ENCODE results near the gene ARL8A.

The ARL8A gene

DNA sequence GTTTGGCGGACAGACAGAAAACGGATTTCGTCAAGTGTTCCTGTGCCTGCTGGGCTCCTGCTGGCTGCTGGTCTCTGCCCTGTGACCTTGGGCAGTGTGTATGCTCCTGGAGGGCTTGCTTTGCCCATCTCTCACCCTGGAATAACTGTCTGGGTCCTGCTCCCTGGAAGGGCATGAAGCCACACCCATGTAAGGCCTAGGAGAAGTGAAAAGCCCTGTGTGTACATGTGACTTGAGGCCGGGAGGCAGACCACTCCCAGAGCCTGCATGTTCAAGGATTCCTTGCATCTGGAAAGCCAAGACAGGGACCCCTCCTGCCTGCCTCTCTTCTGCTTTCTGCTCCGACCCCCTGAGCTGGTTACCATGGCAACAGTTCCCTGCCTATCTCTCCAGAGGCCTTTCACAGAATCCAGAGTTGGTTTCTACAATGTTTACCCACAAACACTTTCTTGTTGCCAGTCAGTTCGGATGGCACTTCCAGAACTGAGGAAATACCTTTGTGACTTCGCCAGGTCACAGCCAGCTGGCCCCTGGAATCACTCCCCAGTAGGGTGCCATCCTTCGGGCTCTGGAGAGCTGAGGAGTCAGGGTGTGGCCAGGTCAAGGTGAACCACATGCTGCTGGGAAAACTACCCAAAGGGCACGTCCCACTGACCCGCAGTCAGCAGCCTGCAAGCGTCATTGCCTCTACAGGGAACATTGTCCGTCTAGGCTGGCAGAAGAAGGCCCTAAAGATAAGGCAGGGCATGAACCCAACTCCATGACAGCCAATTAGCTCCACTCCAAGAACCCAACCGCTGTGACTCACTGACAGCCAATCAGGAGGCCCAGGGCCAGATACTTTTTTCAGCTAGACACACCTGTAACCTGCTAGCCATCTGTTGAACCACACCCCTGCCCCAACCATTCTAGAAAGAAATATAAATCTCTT, 36.5 kb downstream of the ARL8A start:
- DNase-seq: no peak

DNA sequence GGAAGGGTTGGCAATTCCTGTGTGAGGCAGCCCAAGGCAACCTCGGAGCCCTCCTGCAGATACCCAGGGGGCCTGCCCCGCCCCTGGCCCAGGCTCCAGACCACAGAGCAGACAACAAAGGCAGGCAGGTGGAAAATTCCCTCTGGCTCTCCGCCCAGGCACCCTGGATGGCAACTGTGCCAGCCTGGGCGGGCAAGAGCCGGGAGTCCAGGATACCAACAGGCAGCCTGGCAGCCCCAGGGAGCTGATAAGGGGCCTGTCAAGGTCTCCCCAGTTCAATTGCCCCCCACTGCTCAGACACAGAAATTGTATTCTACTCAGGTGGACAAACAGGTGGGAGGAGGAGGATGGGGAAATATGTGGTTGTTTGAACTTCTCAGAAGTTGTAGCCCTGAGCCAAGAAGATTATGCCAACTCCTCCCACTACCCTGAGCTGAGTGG, 37.2 kb downstream of the ARL8A start:
- no peak for DNase-seq

DNA sequence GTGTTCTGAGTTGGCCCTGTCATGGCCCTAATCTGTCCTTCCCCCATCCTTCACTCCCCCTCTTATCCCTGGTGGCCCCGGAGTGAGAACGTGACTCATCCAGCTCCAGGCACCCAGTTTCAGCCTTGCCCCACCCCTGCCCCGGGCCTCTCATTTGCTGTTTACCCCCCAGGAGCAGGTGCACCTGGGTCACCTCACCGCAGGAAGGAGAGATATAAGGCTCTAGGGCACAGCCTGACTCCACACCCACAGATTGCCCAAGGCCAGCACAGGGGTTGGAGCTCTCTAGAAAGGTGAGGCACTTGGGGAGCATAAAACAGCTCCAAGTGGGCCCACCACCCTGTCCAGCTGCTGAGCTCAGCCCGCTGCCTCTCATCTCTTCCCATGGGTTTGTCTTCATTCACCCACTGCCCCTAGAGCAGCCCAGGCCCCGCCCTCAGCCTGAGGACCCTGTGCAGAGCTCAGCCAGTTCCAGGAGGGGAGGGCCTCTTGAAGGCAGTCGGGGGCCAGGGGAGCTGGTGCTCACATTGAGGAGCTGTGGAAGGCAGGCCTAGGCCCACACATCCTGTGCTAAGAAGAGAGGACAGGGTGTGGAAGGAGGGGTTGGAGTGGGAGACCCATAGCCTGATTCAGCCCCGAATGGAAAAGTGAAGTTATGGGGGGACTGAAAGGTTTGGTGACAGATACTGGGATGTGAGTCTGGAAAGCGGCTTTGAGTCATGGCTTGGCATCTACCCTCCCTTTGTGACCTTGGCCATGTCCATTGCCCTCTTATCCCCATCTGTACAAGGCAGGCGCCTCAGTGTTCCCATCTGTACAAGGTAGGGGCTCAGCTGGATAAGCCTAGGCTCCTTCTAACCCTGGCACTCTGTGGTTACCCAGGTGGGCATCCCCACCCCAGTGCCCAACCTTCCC, 37.9 kb downstream of the ARL8A start:
- DNase-seq: no peak

DNA sequence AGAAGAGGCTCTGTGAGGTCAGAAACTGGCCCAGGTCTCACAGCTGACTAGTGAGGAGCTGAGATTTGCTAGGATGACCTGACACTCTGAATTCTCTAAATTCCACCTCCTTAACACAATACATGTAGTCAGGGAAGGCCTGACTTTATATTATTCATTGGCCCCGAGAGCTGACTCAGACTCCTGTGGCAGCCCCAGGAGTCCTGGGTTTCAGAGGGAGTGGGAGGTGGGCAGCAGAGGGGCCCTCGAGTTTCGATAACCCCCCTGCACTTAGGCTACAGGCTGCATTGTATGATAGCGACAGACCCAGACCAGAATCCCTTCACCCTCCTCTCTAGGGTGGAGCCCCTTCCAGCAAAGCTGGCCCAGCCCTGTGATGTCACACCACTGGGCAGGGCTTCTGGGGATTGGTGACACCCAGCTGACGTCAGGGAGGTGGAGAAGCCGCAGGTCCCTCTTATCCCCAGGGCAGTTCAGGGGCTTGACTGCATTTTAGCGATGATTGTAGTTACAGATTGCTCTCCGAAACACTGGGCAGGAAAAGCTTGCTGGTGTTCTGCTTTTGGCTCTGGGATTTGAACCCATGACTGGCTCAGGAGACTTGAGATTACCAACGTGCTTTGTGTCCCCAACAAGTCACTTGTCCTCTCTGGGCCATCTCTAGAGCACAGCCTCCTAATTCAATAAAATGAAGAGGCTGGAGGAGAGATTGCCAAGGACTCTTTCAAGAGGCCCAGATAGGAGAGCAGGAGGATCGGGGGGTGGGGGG, 38.8 kb downstream of the ARL8A start:
- no peak for DNase-seq

DNA sequence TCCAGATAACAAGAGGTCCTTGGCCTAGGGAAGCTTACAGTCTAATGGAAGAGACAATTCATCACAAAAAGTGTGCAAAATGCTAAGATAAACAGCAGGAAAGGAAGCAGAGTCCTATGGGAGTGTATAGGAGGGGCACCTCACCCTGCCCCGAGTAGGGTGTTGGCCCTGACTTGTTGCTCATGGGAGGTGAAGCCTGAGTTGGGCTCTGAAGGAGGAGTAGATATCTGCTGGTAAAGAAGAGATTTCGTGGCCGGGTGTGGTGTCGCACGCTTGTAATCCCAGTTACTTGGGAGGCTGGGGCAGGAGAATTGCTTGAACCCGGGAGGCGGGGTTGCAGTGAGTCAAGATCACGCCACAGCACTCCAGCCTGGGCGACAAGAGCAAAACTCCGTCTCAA, 40.5 kb downstream of the ARL8A start:
- no peak for DNase-seq

DNA sequence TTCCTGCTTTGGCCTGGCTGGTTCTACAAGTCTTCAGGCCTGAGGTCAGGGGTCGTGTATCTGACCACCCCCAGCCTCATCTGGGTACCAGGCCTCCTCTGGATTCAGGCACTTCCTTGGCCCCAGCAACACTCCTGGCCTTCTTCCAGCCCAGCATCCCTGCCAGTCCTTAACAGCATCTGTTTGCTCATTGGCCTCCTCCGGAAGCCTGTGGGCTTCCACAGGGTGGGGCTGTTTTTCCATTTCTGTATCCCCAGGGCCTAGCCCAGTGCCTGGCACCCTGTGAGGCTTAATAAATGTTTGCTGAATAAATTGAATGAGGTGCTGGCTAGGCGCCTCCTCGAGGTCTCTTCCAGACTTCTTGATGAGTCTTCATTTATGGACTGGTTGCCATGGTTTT, 43.4 kb downstream of the ARL8A start:
- no peak for DNase-seq

DNA sequence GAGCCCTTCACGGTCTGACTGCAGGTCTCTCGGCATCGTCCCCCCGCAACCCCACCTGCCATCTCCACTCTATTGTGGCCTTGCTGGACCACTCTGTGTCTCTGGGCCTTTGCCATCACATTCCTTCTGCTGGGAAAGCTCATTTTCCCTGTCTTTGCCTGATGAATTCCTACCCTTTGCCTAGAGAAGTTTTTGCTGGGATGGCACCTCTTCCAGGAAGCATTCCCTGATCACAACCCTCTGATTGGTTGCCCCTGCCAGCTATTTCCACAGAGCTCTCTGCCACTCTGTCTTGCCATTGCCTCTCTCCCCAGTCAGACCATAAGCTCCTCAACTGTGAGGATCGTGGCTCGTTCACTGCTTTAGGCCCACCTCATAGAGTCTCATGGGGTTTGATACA, 50.7 kb downstream of the ARL8A start:
- DNase-seq: no peak

DNA sequence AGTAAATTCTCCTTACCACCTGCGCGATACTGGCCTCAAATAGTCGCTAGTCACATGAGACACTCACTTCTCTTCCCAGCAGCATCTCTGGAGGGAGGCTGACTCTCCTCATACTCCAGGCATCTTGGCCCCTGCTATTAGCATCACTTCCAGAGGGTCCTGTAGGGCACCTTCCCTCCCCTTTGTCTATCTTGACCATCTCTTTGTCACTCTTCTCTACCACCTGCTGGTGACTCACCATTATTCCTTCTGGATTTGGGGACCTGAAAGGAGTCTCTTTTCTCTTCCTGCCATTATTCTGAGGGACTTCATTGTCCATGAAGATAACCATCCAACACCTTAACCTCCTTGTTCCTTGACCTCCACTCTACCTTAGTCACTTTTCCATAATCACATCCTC, 53.5 kb downstream of the ARL8A start:
- DNase-seq: no peak

DNA sequence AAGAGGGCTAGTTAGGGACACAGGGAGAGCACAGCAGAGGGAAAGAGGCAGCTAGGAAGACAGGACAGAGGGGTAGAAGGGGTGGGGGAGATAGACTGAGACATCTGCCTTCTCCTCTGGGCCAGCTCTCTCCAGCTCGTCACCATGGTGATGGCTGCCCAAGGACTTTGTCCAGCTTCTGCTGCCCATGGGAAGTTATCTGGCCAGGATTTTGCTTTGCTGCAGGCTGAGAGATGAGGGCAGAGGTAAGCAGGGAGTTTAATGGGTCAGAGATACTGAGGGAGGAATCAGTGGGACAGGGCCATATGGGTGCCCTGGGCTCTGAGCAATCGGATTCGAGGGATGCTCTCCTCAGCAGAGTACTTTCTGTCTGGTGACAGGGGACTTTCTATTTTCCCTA, 56.3 kb downstream of the ARL8A start:
- DNase-seq: no peak

DNA sequence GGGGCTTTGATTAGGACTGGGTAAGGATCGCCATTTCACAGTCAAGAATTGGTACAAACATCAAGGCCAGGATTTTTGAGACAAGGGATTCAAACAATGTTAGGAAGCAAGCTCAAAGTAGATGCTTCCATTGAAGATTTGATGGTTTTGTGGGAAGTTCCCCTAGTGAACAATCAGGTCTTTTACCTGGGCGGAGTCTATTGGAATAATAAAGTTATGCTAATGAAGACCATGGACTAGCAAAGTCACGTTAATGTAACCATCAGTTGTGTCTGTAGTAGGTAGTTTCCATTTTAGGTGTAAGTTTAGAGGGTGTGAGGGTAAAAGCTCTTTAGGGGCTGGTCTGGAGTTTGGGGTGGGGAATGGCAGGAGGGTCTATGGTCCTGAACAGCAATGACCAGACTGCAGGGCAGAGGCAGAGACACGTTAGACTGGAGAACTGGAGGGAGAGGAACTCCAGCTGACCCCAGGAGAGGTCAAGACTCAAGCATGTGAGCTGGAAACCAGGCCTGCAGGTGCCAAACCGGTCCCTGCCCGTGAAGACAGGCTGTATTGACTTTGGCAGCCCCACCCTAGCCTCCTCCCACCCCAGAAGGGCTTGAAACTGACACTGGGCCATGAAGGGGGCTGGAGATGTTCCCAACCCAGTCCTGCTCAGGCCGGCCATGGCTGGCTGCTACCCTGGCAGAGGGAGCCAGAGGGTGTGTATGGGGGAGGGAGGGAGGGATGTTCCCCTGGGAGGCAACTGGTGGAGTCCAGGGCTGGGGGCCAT, 57.8 kb downstream of the ARL8A start:
- no peak for DNase-seq

DNA sequence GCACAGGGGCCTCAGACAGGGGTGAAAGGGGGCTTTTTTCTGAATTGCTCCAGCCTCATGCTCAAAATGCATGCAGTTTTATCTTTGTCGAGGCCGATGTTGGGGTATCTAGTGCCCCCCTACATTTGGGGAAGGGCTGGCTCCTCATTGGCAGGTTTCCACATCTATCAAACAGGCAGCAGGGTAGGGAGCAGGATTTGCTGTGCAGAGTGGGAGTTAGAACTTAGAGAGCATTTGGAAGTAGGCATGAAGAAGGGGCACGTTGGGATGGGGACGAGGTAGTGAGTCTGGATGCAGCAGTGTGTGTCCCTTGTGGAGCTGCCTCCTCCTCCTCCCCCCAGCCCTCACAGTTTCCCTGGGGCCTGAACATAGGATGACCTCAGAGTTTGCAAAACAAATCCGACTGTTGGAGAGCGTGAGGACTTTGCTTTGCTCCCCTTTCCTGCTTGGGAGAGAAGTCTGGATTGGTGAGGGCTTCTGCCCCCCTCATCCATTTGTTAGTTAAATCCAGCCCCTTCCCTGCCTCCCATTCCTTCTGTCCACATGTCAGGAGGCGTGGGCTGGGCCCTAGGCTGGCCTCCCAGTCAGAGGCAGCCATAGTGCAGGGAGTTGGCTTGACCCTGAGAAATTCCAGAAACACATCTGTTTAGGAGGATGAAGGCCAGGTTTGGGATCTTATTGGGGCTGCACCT, 58.7 kb downstream of the ARL8A start:
- no peak for DNase-seq

DNA sequence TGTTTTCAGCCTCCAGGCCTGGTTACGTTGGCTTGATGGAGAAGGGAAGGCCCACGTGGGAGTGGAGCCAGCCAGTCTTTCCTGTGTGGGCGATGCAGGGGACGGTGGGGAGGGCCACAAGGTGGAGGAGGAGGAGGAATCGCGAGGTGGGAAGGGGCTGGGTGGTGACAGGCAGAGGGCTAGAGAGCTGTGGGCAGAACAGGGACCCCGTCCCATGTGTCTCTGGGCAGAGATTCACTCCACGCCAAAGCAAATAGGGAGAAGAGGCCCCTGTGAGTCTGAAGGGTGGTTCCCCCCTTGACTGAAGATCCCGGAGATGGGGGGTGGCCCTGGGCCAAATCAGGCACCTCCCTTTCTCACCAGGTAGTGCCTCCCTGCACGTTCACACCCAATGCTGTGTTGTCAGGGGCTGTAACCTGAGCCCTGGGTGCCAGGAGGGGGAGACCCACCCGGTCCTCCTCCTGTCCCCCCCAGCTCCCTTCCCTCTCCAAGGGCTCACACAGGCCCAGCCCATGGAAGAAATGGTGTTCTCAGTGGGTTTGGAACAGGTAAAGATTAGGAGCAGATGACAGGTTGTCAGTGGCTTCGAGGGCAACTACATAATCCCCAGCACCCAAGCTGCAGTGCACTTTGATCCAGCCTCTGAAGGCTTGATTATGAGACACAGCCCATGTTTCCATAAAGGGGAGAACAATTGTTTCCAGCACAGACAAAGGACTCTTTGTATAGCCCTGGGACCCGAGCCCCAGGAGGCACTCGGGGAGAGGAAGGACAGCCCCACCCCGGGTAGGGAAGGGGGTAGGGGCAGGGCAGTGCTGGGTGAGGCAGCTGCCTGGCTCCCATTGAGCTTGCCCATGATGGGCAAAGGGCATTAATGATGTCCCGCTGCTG, 59.5 kb downstream of the ARL8A start:
- DNase-seq: no peak

Measured in activated CD4-positive, alpha-beta T cell treated with anti-CD3 and anti-CD28 coated beads, Interleukin-2, amount 50 U/mL, for 48 hours (primary cell).